Activated CD8-positive, alpha-beta memory T cell treated with anti-CD3 and anti-CD28 coated beads for 4 hours (primary cell): ENCODE results near the gene NSG1.

Source experiments
- DNase-seq, 2 donors: peaks; one replicate each; pipeline ENCODE4 v3.0.0-alpha.2; 2020; ENCODE audit warnings: low read depth in 2 of 2

The NSG1 gene

GRCh38 chr4:4396628-4397440 lies 9.9 kb downstream of the NSG1 start:
- no peak for DNase-seq

GRCh38 chr4:4397441-4397819 lies 10.5 kb downstream of the NSG1 start:
- no peak for DNase-seq

GRCh38 chr4:4398430-4398829 lies 11.5 kb downstream of the NSG1 start:
- no peak for DNase-seq

GRCh38 chr4:4401036-4401435 lies 14.1 kb downstream of the NSG1 start:
- DNase-seq, result no peak

GRCh38 chr4:4402966-4403365 lies 16.1 kb downstream of the NSG1 start:
- DNase-seq, result no peak

GRCh38 chr4:4405358-4405962 lies 18.6 kb downstream of the NSG1 start:
- DNase-seq, result no peak

GRCh38 chr4:4406455-4407298 lies 19.8 kb downstream of the NSG1 start:
- DNase-seq, result no peak

GRCh38 chr4:4407299-4408131 lies 20.6 kb downstream of the NSG1 start:
- no peak for DNase-seq

- DNase-seq, result no peak
Observed at GRCh38 chr4:4408132-4408523, 21.2 kb downstream of the NSG1 start.

GRCh38 chr4:4408576-4409335 lies 21.9 kb downstream of the NSG1 start:
- DNase-seq, result no peak

- DNase-seq, result no peak
Observed at GRCh38 chr4:4409416-4410115, 22.7 kb downstream of the NSG1 start.

GRCh38 chr4:4410271-4410670 lies 23.4 kb downstream of the NSG1 start:
- no peak for DNase-seq

GRCh38 chr4:4411906-4412305 lies 25.0 kb downstream of the NSG1 start:
- no peak for DNase-seq

GRCh38 chr4:4412641-4413372 lies 25.9 kb downstream of the NSG1 start:
- no peak for DNase-seq

- DNase-seq, result no peak
Observed at GRCh38 chr4:4413373-4413725, 26.4 kb downstream of the NSG1 start.

- DNase-seq, result no peak
Observed at GRCh38 chr4:4413806-4414205, 26.9 kb downstream of the NSG1 start.

GRCh38 chr4:4415107-4415805 lies 28.4 kb downstream of the NSG1 start:
- no peak for DNase-seq

- no peak for DNase-seq
Observed at GRCh38 chr4:4415806-4416805, 29.2 kb downstream of the NSG1 start.
